A673 (cell line): ENCODE results near the gene NAV2.

Experiments
- CTCF ChIP-seq: fragments of 300-800, 200-600 bp; sonication (generic); conservative IDR thresholded peaks from 2 replicates; pipeline ENCODE4 v1.5.1; 2017; ENCODE audit warnings: low read depth, mild to moderate bottlenecking, antibody characterized with exemption, low read length, moderate library complexity, mixed read lengths
- EZH2 ChIP-seq: fragments of 200-600 bp; sonication (generic); IDR thresholded peaks from 2 replicates; pipeline ENCODE4 v1.6.1; 2017; ENCODE audit warnings: borderline replicate concordance, low read depth, mild to moderate bottlenecking, mixed read lengths, antibody characterized with exemption, low read length; ENCODE audit not compliant: poor library complexity, severe bottlenecking

- TF ChIP-seq EZH2 (no peak), CTCF (no peak)
Observed at GRCh38 chr11:19735157-19735908, 22.7 kb downstream of the NAV2 start.
